Measurements from ENCODE around the gene SYNJ2.

Gene SYNJ2

GRCh38 chr6:157976345-157977175, 5.1 kb upstream of the SYNJ2 start:
- H3K27me3 ChIP-seq (replicated peaks), result no peaks in the 10 kb centered on the region
- no peak overlapping the region for H3K4me3 ChIP-seq (ENCODE audit: low read depth, low read length)
- in situ Hi-C loops (cut with HindIII; ENCODE audit: low pct_ligation_motif_present, low sequenced_read_pairs), result no loop called here
- H3K36me3 ChIP-seq (replicated peaks), result no peaks in the 10 kb centered on the region
- DNase-seq, result no peak
- no peak overlapping the region for H3K27ac ChIP-seq
- no peak for TF ChIP-seq CTCF (IDR thresholded peaks at IDR 0.05; ENCODE audit: low read depth, low read length, missing control alignments)

GRCh38 chr6:157977176-157977804, 4.4 kb upstream of the SYNJ2 start:
- in situ Hi-C loops (cut with HindIII; ENCODE audit: low pct_ligation_motif_present, low sequenced_read_pairs), result no loop called here
- no peak overlapping the region for H3K4me3 ChIP-seq (ENCODE audit: low read depth, low read length)
- DNase-seq, result no peak
- H3K36me3 ChIP-seq (replicated peaks), result no peaks in the 10 kb centered on the region
- no peak overlapping the region for H3K27ac ChIP-seq
- TF ChIP-seq CTCF (IDR thresholded peaks at IDR 0.05; ENCODE audit: low read depth, low read length, missing control alignments), result no peak
- no peaks in the 10 kb centered on the region for H3K27me3 ChIP-seq (replicated peaks)

- in situ Hi-C loops (cut with HindIII; ENCODE audit: low pct_ligation_motif_present, low sequenced_read_pairs), result no loop called here
- Histone ChIP-seq H3K4me3 (ENCODE audit: low read depth, low read length) (no peak overlapping the region), H3K27ac (no peak overlapping the region), H3K27me3 (replicated peaks) (no peaks in the 10 kb centered on the region), H3K36me3 (replicated peaks) (no peaks in the 10 kb centered on the region)
- no peak for TF ChIP-seq CTCF (IDR thresholded peaks at IDR 0.05; ENCODE audit: low read depth, low read length, missing control alignments)
- DNase-seq, result no peak
Observed at GRCh38 chr6:157978021-157978783, 3.5 kb upstream of the SYNJ2 start.

GRCh38 chr6:157980288-157981131, 1.2 kb upstream of the SYNJ2 start:
- TF ChIP-seq CTCF (IDR thresholded peaks at IDR 0.05; ENCODE audit: low read depth, low read length, missing control alignments), result no peak
- in situ Hi-C loops (cut with HindIII; ENCODE audit: low pct_ligation_motif_present, low sequenced_read_pairs), result no loop called here
- no peak for DNase-seq
- Histone ChIP-seq H3K27ac (peak overlapping the region; percentile 53), H3K27me3 (replicated peaks) (no peaks in the 10 kb centered on the region), H3K36me3 (replicated peaks) (no peaks in the 10 kb centered on the region), H3K4me3 (ENCODE audit: low read depth, low read length) (no peak overlapping the region)

- no peaks in the 10 kb centered on the region for H3K36me3 ChIP-seq (replicated peaks)
- peak overlapping the region; percentile 60 for H3K4me3 ChIP-seq (ENCODE audit: low read depth, low read length)
- peak overlapping the region; percentile 53 for H3K27ac ChIP-seq
- TF ChIP-seq CTCF (IDR thresholded peaks at IDR 0.05; ENCODE audit: low read depth, low read length, missing control alignments), result no peak
- DNase-seq, result no peak
- in situ Hi-C loops (cut with HindIII; ENCODE audit: low pct_ligation_motif_present, low sequenced_read_pairs), result no loop called here
- no peaks in the 10 kb centered on the region for H3K27me3 ChIP-seq (replicated peaks)
Observed at GRCh38 chr6:157981132-157981394, 600 bp upstream of the SYNJ2 start.

Measured in brain microvascular endothelial cell (primary cell).